CD1c-positive myeloid dendritic cell (primary cell): ENCODE measurements around the gene TUFT1.
"Not testable (repeated sequence)": the region's sequence is repeated elsewhere in the genome, so short reads cannot be mapped to it uniquely, and the experiment has no call there.

Experiments used
- DNase-seq: peaks from one replicate; pipeline ENCODE4 v3.0.0-alpha.2; 2016; ENCODE audit errors: extremely low spot score

TUFT1 gene

GRCh38 chr1:151615711-151616504 lies 75.8 kb downstream of the TUFT1 start:
- DNase-seq, result no peak

- DNase-seq, result no peak
Measured at GRCh38 chr1:151616505-151616849, 76.4 kb downstream of the TUFT1 start.

GRCh38 chr1:151618003-151618402 lies 77.9 kb downstream of the TUFT1 start:
- DNase-seq, result no peak

GRCh38 chr1:151618470-151618869 lies 78.4 kb downstream of the TUFT1 start:
- no peak for DNase-seq

- not testable (repeated sequence) for DNase-seq
Measured at GRCh38 chr1:151618996-151619395, 78.9 kb downstream of the TUFT1 start.

- peak; percentile 34 for DNase-seq
Measured at GRCh38 chr1:151619489-151620093, 79.5 kb downstream of the TUFT1 start.

GRCh38 chr1:151620286-151620685 lies 80.2 kb downstream of the TUFT1 start:
- DNase-seq, result peak; percentile 66

GRCh38 chr1:151621351-151621750 lies 81.2 kb downstream of the TUFT1 start:
- peak; percentile 25 for DNase-seq

GRCh38 chr1:151624783-151625182 lies 84.7 kb downstream of the TUFT1 start:
- DNase-seq, result no peak

- DNase-seq, result no peak
Measured at GRCh38 chr1:151626740-151627334, 86.7 kb downstream of the TUFT1 start.

- no peak for DNase-seq
Measured at GRCh38 chr1:151629278-151629677, 89.2 kb downstream of the TUFT1 start.
